Naive thymus-derived CD4-positive, alpha-beta T cell (primary cell): ENCODE results near the gene MANEAL. TPM values are rescaled to one million over a fixed set of nuclear protein-coding genes. Genes with fewer than 3 reads are reported as not detected.
A peak's percentile ranks its signal among the peaks of the same experiment; 100 is the strongest.

ENCODE experiments used
- ATAC-seq: fragments of 150-1000 bp; cut with Tn5 transposase; 2 replicates; pipeline ENCODE4 v1.10.0; 2021; ENCODE audit warnings: mild to moderate bottlenecking, moderate library complexity
- CTCF ChIA-PET: fragments of 350-600 bp; sonication (Branson Sonifier 250); formaldehyde crosslinking; loops from one replicate; lab custom pipeline; 2021; ENCODE audit warnings: antibody characterized with exemption; lab: Charles Lee
- POLR2A ChIA-PET: fragments of 350-600 bp; sonication (Branson Sonifier 250); formaldehyde crosslinking; loops from one replicate; lab custom pipeline; 2021; ENCODE audit warnings: antibody characterized with exemption, inconsistent platforms; lab: Charles Lee
- DNase-seq, 9 donors: peaks; one replicate each; pipeline versions ENCODE4 v3.0.0 to v3.0.0-alpha.2; 2020 to 2022; ENCODE audit warnings: mixed read lengths in 1 of 9
- H3K27ac ChIP-seq: one replicate; pipeline ENCODE4 v1.7.0; 2013; ENCODE audit warnings: mild to moderate bottlenecking, low read depth, low read length, moderate library complexity
- H3K27me3 ChIP-seq, 2 donors: one replicate each; pipeline ENCODE4 v1.7.0; 2013; ENCODE audit warnings: low read length in 2 of 2, mild to moderate bottlenecking in 2 of 2, moderate library complexity in 2 of 2; ENCODE audit not compliant: control insufficient read depth in 2 of 2, insufficient read depth in 2 of 2
- H3K36me3 ChIP-seq, 3 experiments: 1 replicate in 2 of 3; 2 replicates in 1 of 3; pipeline ENCODE4 v1.7.0; 2013; ENCODE audit warnings: low read length in 3 of 3, mild to moderate bottlenecking in 3 of 3, moderate library complexity in 1 of 3; ENCODE audit not compliant: insufficient read depth in 3 of 3, control insufficient read depth in 2 of 3
- H3K4me1 ChIP-seq, 2 donors: one replicate each; pipeline ENCODE4 v1.7.0; 2013; ENCODE audit warnings: low read length in 2 of 2, mild to moderate bottlenecking in 2 of 2, moderate library complexity in 1 of 2; ENCODE audit not compliant: control insufficient read depth in 2 of 2, insufficient read depth in 2 of 2
- H3K4me3 ChIP-seq: 2 replicates; pipeline ENCODE4 v1.7.0; 2013; ENCODE audit warnings: mild to moderate bottlenecking, low read length
- H3K9me3 ChIP-seq, 3 experiments: 1 replicate in 2 of 3; 2 replicates in 1 of 3; pipeline ENCODE4 v1.7.0; 2013; ENCODE audit warnings: low read length in 3 of 3; ENCODE audit not compliant: control insufficient read depth in 2 of 3
- H3K27ac Mint-ChIP-seq, 9 donors: one replicate each; pipeline ENCODE4 v1.8.0; 2020 to 2022; ENCODE audit warnings: mixed read lengths in 9 of 9, mild to moderate bottlenecking in 8 of 9, moderate library complexity in 5 of 9, inconsistent platforms in 2 of 9
- H3K27me3 Mint-ChIP-seq, 5 donors: one replicate each; pipeline ENCODE4 v1.8.0; 2021 to 2022; ENCODE audit warnings: mixed read lengths in 5 of 5, mild to moderate bottlenecking in 1 of 5
- H3K36me3 Mint-ChIP-seq, 5 donors: one replicate each; pipeline ENCODE4 v1.8.0; 2020 to 2022; ENCODE audit warnings: mixed read lengths in 5 of 5, mild to moderate bottlenecking in 3 of 5, inconsistent platforms in 1 of 5
- H3K4me1 Mint-ChIP-seq, 7 donors: one replicate each; pipeline ENCODE4 v1.8.0; 2020 to 2022; ENCODE audit warnings: mixed read lengths in 7 of 7, mild to moderate bottlenecking in 3 of 7, inconsistent platforms in 1 of 7
- H3K4me3 Mint-ChIP-seq, 10 donors: one replicate each; pipeline ENCODE4 v1.8.0; 2020 to 2022; ENCODE audit warnings: mild to moderate bottlenecking in 10 of 10, mixed read lengths in 10 of 10, moderate library complexity in 6 of 10, inconsistent platforms in 2 of 10
- H3K9me3 Mint-ChIP-seq, 11 donors: one replicate each; pipeline ENCODE4 v1.8.0; 2020 to 2022; ENCODE audit warnings: mixed read lengths in 11 of 11, mild to moderate bottlenecking in 4 of 11, inconsistent platforms in 1 of 11, moderate library complexity in 1 of 11
- intact Hi-C, 2 donors: fragments of 100-400 bp; cut with micrococcal nuclease; formaldehyde crosslinking; loops; one replicate each; pipeline ENCODE4 v1.15.1; 2023
- polyA plus RNA-seq, 2 donors: library from polyadenylated mRNA; unstranded; fragments of 300-500 nt; fragmentation: Illumina TruSeq; gene quantifications; one replicate each; pipeline ENCODE4 v1.2.3, GENCODE V29; 2021
- total RNA-seq, 6 experiments: library from RNA in 5 of 6; stranded (reverse) in 5 of 6; gene quantifications; 1 replicate in 5 of 6; 2 replicates in 1 of 6; pipeline ENCODE4 v1.2.3 and lab custom pipeline; 2021 to 2026

Gene MANEAL
- total and polyA plus RNA-seq, 7 experiments from 2014 or later, result 0.48 to 2.1 (median 1.1) TPM

DNA sequence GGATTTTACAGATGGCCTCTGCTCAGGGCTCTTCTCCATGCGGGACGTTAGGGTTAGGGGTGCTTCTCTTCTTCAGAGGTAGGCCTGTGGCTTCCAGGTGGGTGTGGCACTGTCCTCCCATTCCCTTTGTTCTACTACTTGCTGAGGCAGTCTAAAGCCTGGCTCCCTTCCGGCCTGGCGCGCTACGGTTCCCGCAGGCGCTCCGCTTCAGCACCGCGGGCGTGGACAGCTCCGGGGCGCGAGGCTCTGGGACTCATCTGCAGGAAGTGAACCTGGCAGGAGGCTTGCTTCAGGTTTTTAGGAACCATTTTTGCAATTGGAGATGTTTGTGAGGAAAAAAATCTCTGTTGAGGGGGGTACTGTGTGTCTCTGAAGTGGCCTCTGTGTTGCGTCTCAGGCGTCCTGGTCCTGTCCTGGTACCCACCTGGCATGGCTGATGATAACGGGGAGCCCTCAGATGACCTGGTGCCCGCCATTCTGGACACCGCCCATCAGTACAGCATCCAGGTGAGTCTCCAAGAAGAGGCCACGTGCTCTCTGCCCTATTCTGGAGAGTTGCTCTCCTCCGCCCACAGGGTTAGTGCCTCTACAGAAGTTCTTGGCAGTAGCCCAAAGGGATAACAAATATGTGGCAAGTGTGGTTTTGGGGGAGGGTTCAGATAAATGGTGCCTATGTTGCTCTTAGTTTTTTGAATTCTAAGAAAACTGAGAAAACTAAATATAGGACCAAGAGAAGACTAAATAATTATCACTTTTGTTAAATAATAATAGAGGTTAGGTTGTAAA is 1.9 kb downstream of the MANEAL start:
- Histone ChIP-seq H3K4me3 (no peak overlapping the region), H3K36me3 (peaks cover 0 to 14% (median 0%) of the 10 kb centered on the region in 3 experiments), H3K27ac (no peak overlapping the region), H3K27me3 (peaks cover 0 to 8% of the 10 kb centered on the region in 2 donors), H3K4me1 (peaks cover 3 to 8% of the 10 kb centered on the region in 2 donors), H3K9me3 (no peaks in the 10 kb centered on the region)
- ChIA-PET CTCF (no interaction called here), POLR2A (interaction anchor here (1.3 kb wide), 1 partner anchor 13 kb away, joined by 5 read pairs; the partner anchor contains the start of genes C1orf122 and YRDC)
- H3K36me3 Mint-ChIP-seq, result peaks cover 3 to 20% (median 10%) of the 10 kb centered on the region in 5 donors
- DNase-seq (peak in 8 of 9 donors; percentile 15 to 71 (median 40)), ATAC-seq (peak; percentile 56)
- intact Hi-C loops, result loop anchor here (2.0 kb wide), 2 partner anchors 13 to 31 kb away; partner anchors contain the start of genes EPHA10 (in 1 of the 2) and YRDC (in 1 of the 2)
- H3K4me3 Mint-ChIP-seq, result peak overlapping the region; percentile 63 to 82 (median 75)
- H3K27ac Mint-ChIP-seq, result peak overlapping the region in 3 of 9 donors; percentile 32 to 46 (median 42)
- peaks cover 0 to 2% (median 0%) of the 10 kb centered on the region in 11 donors for H3K9me3 Mint-ChIP-seq
- H3K27me3 Mint-ChIP-seq, result peaks cover 25 to 34% (median 29%) of the 10 kb centered on the region in 5 donors
- H3K4me1 Mint-ChIP-seq, result peaks cover 8 to 25% (median 14%) of the 10 kb centered on the region in 7 donors

DNA sequence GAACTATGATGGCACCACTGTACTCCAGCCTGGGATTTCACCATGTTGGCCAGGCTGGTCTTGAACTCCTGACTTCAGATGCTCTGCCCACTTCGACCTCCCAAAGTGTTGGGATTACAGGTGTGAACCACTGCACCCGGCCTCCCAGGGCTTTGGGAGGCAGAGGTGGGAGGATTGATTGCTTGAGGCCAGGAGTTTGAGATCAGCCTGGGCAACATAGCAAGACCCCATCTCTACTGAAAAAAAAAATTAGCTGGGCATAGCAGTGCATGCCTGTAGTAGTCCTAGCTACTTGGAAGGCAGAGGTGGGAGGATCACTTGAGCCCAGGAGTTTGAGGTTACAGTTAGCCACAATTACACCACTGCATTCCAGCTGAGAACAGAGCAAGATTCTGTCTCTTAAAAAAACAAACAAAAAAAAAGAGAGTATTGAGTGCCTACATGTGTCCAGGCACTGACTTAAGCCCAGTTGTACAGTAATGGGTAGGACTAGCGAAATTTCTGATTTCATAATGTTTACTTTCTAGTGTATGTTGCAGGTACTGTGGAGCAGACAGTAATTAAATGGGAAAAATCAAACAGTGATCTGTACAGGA is 4.2 kb downstream of the MANEAL start:
- ChIA-PET CTCF (no interaction called here), POLR2A (no interaction called here)
- Mint-ChIP-seq H3K9me3 (peaks cover 0 to 2% (median 0%) of the 10 kb centered on the region in 11 donors), H3K27ac (no peak overlapping the region), H3K4me3 (no peak overlapping the region), H3K27me3 (peaks cover 1 to 19% (median 10%) of the 10 kb centered on the region in 5 donors), H3K4me1 (peaks cover 8 to 17% (median 9%) of the 10 kb centered on the region in 7 donors), H3K36me3 (peaks cover 8 to 35% (median 21%) of the 10 kb centered on the region in 5 donors)
- no peak overlapping the region for H3K27ac ChIP-seq
- H3K27me3 ChIP-seq, result peaks cover 0 to under 1% of the 10 kb centered on the region in 2 donors
- peaks cover 3 to 8% of the 10 kb centered on the region in 2 donors for H3K4me1 ChIP-seq
- ATAC-seq (no peak), DNase-seq (no peak)
- no peaks in the 10 kb centered on the region for H3K9me3 ChIP-seq
- intact Hi-C loops, result no loop called here
- peaks cover 4 to 32% (median 8%) of the 10 kb centered on the region in 3 experiments for H3K36me3 ChIP-seq
- no peak overlapping the region for H3K4me3 ChIP-seq

DNA sequence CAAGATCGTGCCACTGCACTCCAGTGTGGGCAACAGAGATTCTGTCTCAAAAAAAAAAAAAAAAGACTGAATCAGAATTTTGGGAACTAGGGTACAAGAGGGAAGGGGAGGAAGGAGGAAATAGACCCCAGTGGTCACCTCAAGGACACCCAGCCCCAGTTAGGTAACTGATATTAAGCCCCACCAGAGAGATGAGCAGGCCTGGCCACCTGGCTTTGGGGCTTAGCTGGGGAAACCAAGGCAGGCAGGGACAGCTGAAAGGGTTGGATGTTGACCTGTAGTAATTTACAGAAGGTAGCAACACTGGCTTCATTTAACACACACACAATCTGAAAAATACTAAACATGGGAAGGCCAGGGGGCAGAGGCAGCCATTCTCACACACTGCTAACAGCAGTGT is 8.8 kb downstream of the MANEAL start:
- Histone ChIP-seq H3K27me3 (no peaks in the 10 kb centered on the region), H3K36me3 (peaks cover 22 to 71% (median 33%) of the 10 kb centered on the region in 3 experiments), H3K9me3 (no peaks in the 10 kb centered on the region), H3K4me1 (peaks cover 10 to 14% of the 10 kb centered on the region in 2 donors), H3K27ac (no peak overlapping the region), H3K4me3 (no peak overlapping the region)
- no peak for ATAC-seq
- Mint-ChIP-seq H3K27ac (peak overlapping the region in 1 of 9 donors; percentile 48), H3K4me3 (no peak overlapping the region), H3K4me1 (peaks cover 7 to 29% (median 15%) of the 10 kb centered on the region in 7 donors), H3K27me3 (no peaks in the 10 kb centered on the region), H3K9me3 (peaks cover 0 to 2% (median 0%) of the 10 kb centered on the region in 11 donors), H3K36me3 (peaks cover 8 to 60% (median 38%) of the 10 kb centered on the region in 5 donors)
- intact Hi-C loops, result no loop called here
- DNase-seq, result no peak
- CTCF ChIA-PET, result no interaction called here
- POLR2A ChIA-PET, result no interaction called here

DNA sequence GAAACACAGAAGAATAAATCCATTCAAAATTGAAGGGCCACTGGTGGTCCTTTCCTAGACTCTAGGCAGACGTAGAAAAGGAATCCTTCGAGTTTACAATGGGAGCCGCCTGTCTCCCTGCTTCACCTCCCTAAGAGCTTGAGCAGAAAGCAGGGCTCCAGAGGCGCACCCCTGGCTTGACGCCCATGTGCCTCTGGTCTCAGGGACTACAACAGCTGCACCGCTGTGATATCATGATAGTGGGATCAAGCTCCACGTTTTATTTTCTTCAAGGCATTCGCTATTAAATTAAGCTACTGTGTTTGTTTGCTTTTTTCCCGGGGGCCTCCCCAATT is 13.5 kb downstream of the MANEAL start:
- intact Hi-C loops, result loop anchor here (1.0 to 5.0 kb wide), 3 partner anchors 115 to 210 kb away; partner anchors contain the start of genes CDCA8 (in 1 of the 2) and GNL2 (in 1 of the 2)
- peak overlapping the region; percentile 79 to 96 (median 86) for H3K4me3 Mint-ChIP-seq

DNA sequence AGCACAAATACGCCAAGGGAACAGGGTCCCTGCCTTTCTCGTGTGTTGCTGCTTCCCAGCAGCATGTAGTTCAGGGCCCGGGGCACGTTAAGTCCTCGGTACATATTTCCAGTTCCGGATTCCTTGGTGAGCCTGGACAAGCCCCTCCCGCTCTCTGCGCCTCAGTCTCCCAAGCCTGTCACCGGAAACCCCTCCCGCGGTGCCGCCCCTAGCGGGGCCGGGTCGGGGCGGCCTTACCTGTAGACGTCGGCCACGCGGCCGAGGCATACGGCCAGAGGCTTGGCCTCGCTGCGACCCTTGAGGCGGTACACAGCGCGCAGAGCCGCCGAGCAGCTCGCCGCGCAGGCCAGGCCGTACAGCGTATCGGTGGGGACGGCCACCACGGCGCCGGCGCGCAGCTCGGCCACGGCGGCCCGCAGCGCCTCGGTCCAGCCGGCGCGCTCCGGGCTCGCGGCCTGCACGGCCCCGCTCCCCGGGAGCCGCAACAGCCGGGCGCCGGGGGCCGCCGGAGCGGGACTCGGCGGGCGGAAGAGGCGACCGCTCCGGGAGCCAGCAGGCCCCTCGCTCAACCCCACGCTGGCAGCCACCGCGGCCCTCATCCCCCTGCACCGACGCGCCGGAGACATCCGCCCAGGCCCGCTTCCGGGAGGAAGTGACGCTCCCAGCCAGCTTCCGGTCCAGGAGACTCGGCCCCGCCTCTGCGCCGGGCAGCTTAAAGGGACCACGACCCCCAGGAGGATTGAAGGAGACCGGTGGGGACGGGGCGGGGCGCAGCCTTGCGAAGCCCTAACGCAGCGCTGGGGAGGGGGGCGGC is 14.1 kb downstream of the MANEAL start, which contains the start of the genes C1orf122 and YRDC:
Gene C1orf122 (plus strand): TSS at position 236 of the 814 bp plus-strand sequence. CDS start 615 bp downstream, outside the sequence.
Gene YRDC (minus strand): TSS at position 654 of the 814 bp plus-strand sequence. CDS start 28 bp downstream, at position 626.
- H3K4me1 Mint-ChIP-seq, result peaks cover 27 to 55% (median 34%) of the 10 kb centered on the region in 7 donors
- no peaks in the 10 kb centered on the region for H3K27me3 ChIP-seq
- H3K9me3 Mint-ChIP-seq, result no peaks in the 10 kb centered on the region

More for the DNA sequence above, 13.5 kb downstream of the MANEAL start:
- Histone ChIP-seq H3K9me3 (no peaks in the 10 kb centered on the region), H3K36me3 (peaks cover 18 to 49% (median 33%) of the 10 kb centered on the region in 3 experiments), H3K4me1 (peaks cover 15 to 20% of the 10 kb centered on the region in 2 donors), H3K4me3 (peak overlapping the region; percentile 89), H3K27ac (peak overlapping the region; percentile 96), H3K27me3 (no peaks in the 10 kb centered on the region)
- ChIA-PET CTCF (interaction anchor here (1.6 kb wide), 1 partner anchor 47 kb away, joined by 3 read pairs; no protein-coding TSS in a partner anchor), POLR2A (interaction anchor here (1.1 to 2.5 kb wide), 9 partner anchors 9 to 1646 kb away, joined by 3 to 21 read pairs (median 4); partner anchors contain the start of genes GNL2 and MTF1)
- H3K36me3 Mint-ChIP-seq, result peaks cover 5 to 31% (median 23%) of the 10 kb centered on the region in 5 donors
- no peaks in the 10 kb centered on the region for H3K27me3 Mint-ChIP-seq
- DNase-seq (no peak), ATAC-seq (no peak)
- H3K4me1 Mint-ChIP-seq, result peaks cover 27 to 55% (median 34%) of the 10 kb centered on the region in 7 donors
- no peaks in the 10 kb centered on the region for H3K9me3 Mint-ChIP-seq
- H3K27ac Mint-ChIP-seq, result peak overlapping the region; percentile 81 to 96 (median 88)

More for the DNA sequence above, 14.1 kb downstream of the MANEAL start, which contains the start of the genes C1orf122 and YRDC:
- CTCF ChIA-PET, result interaction anchor here (1.6 kb wide), 1 partner anchor 47 kb away, joined by 3 read pairs; no protein-coding TSS in a partner anchor
- Histone ChIP-seq H3K4me1 (peaks cover 15 to 20% of the 10 kb centered on the region in 2 donors), H3K27ac (peak within 1 kb of the TSS; percentile 96), H3K4me3 (peak within 1 kb of the TSS; percentile 89), H3K9me3 (no peaks in the 10 kb centered on the region), H3K36me3 (peaks cover 14 to 43% (median 30%) of the 10 kb centered on the region in 3 experiments)
- intact Hi-C loops, result loop anchor here (1.0 to 5.0 kb wide), 11 partner anchors 13 to 330 kb away; partner anchors contain the start of genes CDCA8 (in 2 of the 2), MTF1 (in 2 of the 2), GNL2 (in 1 of the 2) and INPP5B (in 1 of the 2)
- Mint-ChIP-seq H3K27me3 (no peaks in the 10 kb centered on the region), H3K4me3 (peak within 1 kb of the TSS; percentile 85 to 99 (median 96)), H3K36me3 (peaks cover under 1 to 26% (median 18%) of the 10 kb centered on the region in 5 donors), H3K27ac (peak within 1 kb of the TSS; percentile 89 to 98 (median 96))
- ATAC-seq (peak; percentile 94), DNase-seq (peak; percentile 82 to 94 (median 88))
- POLR2A ChIA-PET, result interaction anchor here (1.0 to 2.5 kb wide), 10 partner anchors 8 to 1647 kb away, joined by 3 to 21 read pairs (median 4); partner anchors contain the start of genes GNL2 and MTF1
